Coronary artery (tissue), 2 donors: ENCODE data around the gene CTNNA3.

ENCODE experiments used
- DNase-seq: peaks from one replicate; pipeline ENCODE4 v3.0.0-alpha.2; 2017; ENCODE audit warnings: low spot score
- H3K27ac ChIP-seq, 2 donors: fragments of 200-600 bp; sonication (generic); one replicate each; pipeline ENCODE4 v1.5.1; 2016 to 2019
- H3K4me3 ChIP-seq: fragments of 200-600 bp; sonication (generic); 2 replicates; pipeline ENCODE4 v1.5.1; 2016; ENCODE audit warnings: mild to moderate bottlenecking, moderate library complexity
- CTCF ChIP-seq: fragments of 200-600 bp; sonication (generic); IDR thresholded peaks from one replicate; pipeline ENCODE4 v1.5.1; 2019; ENCODE audit warnings: antibody characterized with exemption

CTNNA3 gene

GRCh38 chr10:66244953-66245352 lies 1451.0 kb downstream of the CTNNA3 start:
- H3K27ac ChIP-seq, result no peak overlapping the region
- H3K4me3 ChIP-seq, result no peak overlapping the region
- no peak for DNase-seq
- TF ChIP-seq CTCF, result no peak

- no peak for DNase-seq
- TF ChIP-seq CTCF, result no peak
These were observed 1453.1 kb downstream of the CTNNA3 start for GRCh38 chr10:66242885-66243284.

DNA sequence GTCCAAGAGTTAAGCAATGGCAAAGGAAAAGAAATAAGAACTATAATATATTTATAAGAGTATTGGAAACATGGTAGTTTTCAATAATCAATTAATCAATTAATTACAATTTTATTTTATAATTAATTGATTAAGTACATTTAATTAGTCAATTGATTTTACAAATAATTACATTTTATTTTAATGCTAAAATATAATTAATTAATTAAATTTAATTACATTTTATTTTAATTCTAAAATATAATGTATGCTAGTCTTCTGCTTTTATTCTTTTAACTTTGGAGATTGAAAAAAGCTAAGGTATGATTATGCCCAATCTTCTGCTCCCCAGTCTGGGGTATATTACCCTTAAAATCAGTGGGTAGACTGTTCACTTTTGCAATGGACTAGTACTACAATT lies 1456.9 kb downstream of the CTNNA3 start:
- no peak for TF ChIP-seq CTCF

More at GRCh38 chr10:66242885-66243284, 1453.1 kb downstream of the CTNNA3 start:
- H3K4me3 ChIP-seq, result no peak overlapping the region
- H3K27ac ChIP-seq, result no peak overlapping the region

GRCh38 chr10:66238343-66238742 lies 1457.7 kb downstream of the CTNNA3 start:
- no peak for TF ChIP-seq CTCF
- no peak for DNase-seq
- no peak overlapping the region for H3K27ac ChIP-seq
- no peak overlapping the region for H3K4me3 ChIP-seq

More for the DNA sequence above, 1456.9 kb downstream of the CTNNA3 start:
- Histone ChIP-seq H3K4me3 (no peak overlapping the region), H3K27ac (no peak overlapping the region)
- no peak for DNase-seq

- TF ChIP-seq CTCF, result no peak
- Histone ChIP-seq H3K4me3 (no peak overlapping the region), H3K27ac (no peak overlapping the region)
- no peak for DNase-seq
These were observed 1461.1 kb downstream of the CTNNA3 start for GRCh38 chr10:66234872-66235271.

- H3K27ac ChIP-seq, result no peak overlapping the region
- TF ChIP-seq CTCF, result no peak
- DNase-seq, result no peak
- no peak overlapping the region for H3K4me3 ChIP-seq
These were observed 1467.1 kb downstream of the CTNNA3 start for GRCh38 chr10:66228887-66229286.

- DNase-seq, result no peak
- TF ChIP-seq CTCF, result no peak
These were observed 1472.3 kb downstream of the CTNNA3 start for GRCh38 chr10:66223656-66224055.

More at GRCh38 chr10:66223656-66224055, 1472.3 kb downstream of the CTNNA3 start:
- Histone ChIP-seq H3K4me3 (no peak overlapping the region), H3K27ac (no peak overlapping the region)
